Stimulated activated CD8-positive, alpha-beta memory T cell treated with anti-CD3 and anti-CD28 coated beads, Interleukin-15, amount 100 ng/mL, for 4 hours (primary cell): Measurements from ENCODE around the gene WNT5A.

Experiments used
- DNase-seq, 2 donors: peaks; one replicate each; pipeline ENCODE4 v3.0.0-alpha.2; 2020; ENCODE audit warnings: low read depth in 2 of 2

WNT5A gene

DNA sequence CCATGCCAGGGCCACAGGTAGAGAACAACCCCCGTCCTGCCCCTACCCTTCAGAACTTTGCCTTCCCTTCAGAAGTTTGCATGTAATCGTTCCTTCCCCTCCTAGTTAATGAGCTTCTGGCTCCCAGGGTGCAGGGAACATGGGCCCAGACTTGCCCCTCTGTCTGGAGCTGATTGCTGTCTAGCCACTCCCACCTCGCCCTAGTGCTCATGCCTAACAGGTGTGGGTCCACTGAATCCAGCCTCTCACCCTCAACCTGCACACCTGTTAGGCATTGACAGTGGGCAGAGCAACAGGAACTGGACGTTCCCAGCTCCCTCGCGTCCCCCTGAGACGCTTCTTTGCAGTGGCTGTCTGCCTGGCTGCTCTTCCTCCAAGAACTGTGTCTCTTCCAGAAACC lies 40.3 kb downstream of the WNT5A start:
- DNase-seq: no peak

DNA sequence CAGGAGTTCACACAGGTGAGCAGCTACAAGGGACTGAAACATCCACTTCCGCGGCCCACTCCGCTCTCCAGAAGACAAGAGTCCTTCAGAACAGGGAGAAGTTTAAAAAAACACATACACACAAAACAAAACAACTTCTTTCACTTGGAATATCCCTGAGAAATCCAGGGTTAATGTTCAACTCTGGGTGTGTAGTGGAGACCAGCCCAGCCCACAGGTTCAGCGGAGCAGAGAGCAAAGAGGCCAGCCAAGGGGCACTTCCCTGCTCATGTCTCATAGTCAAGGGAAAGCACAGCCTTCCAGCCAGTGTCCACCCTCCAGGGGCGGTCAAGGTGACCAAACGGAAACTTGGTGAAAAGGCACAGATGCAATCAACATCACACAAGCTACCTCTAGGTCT lies 41.6 kb downstream of the WNT5A start:
- DNase-seq: no peak

DNA sequence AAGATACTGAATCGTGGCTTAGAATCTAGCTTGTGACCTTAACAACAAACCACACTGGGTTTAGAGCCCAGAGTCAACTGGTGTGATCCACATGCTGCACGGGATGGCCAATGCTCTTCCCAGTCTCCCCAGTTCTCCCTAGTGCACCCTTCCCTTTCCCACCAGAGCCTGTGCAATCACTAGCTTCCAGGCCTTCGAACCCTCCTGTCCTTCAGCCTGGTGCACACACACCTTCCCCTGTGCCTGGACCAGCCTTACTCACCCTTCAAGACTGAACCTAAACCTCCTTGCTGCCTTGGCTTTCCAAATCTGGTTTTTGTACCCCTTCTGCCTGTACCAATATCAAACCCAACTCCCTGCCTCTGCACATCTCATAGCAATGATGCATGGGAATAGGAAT lies 43.8 kb downstream of the WNT5A start:
- DNase-seq: no peak

DNA sequence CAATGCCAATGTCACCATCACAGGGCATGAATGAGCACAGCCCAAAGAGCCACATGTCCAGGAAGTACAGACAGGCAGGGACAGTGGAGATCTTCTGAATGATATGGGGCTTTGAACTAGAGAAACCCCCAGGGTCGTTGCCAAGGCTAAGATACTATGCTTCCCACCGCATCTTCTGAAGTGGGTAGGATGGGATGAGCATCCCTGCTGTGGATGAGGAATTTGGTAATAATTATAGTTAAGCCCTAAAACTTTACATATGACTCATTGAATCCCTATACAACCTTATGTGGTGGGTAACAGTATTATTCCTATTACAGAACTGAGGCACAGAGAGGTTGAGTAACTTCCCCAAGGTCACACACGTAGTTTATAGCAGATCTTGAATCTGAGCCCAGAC lies 44.2 kb downstream of the WNT5A start:
- no peak for DNase-seq

DNA sequence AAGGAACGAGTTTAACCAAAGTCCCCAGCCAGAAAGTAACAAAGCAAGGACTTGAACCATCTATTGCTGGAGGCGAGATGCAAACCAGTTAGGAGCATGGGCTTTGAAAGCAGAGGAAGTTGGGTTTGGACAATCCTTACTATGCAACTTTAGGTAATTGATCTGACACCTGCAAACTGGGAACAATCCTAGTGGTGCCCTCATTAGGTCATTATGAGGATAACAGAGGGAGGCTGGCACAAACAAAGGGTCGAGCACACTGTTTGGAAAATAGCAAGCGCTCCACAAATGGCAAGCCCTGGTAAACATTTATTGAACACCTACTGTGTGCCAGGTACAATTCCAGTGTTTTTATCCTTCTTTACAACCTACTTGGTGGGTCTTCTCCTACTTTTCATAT lies 45.6 kb downstream of the WNT5A start:
- DNase-seq: no peak

DNA sequence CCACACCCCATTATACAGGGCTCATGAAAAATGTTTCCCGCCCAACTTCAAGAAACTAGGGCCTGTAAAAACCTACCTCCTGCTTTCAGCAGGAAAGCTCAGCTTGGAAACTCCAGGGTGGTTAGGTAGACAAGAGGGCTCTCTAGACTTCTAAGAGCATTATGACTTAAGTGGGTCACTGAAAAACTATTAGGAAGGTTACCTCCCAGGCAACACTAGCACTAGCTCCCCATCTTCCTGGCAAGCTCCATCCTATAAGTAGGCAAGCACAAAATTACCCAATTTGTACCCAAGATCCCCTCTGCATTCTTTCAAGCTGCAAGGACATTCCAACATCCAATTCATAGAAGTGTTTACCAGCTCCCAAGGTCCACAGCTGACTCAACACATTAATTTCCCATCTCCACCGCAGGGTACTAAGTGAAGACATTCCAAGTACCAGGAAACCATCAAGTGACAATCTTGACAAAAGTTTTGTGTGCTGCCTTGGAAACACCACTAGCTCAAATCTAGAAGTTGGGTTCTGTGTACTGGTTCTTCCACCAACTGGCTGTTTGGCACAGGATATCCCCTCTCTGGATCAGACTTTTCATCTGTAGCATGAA lies 46.9 kb downstream of the WNT5A start:
- no peak for DNase-seq

DNA sequence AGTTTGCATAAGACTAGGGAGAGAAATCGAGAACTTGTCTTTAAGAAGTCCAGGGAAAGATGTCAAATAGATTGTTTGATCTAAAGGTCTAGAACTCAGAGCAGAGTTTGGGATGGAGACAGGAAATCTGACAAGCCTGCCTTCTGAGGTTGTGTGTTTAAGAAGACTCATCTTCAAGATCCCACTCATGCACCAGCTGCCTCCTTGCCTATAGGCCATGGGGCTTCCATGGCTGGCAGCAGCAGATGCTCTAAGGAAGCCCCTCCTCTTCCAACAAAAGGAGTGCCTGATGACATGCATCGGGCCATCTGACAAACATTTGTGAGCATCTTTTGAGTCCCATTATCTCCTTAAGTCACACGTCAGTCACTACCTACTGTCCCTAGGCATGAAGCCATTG lies 47.4 kb downstream of the WNT5A start:
- DNase-seq: no peak

DNA sequence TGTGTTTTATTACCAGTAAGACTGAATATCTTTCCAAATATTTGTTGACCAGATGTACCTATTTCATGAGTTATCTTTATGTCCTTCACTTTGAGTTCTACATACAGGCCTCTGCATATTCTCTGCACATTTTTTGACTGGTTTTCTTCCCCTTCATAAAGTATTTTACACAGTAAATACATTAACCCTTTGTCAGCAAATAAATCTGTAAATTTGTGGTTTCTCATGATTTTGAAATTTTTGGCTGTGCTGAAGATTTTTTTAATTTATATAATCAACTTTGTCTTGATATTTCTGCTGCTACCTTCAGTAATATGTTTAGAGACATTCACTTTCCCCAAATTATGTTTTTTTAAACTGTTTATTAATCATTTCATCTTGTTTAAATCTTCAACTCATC lies 50.5 kb downstream of the WNT5A start:
- DNase-seq: no peak

DNA sequence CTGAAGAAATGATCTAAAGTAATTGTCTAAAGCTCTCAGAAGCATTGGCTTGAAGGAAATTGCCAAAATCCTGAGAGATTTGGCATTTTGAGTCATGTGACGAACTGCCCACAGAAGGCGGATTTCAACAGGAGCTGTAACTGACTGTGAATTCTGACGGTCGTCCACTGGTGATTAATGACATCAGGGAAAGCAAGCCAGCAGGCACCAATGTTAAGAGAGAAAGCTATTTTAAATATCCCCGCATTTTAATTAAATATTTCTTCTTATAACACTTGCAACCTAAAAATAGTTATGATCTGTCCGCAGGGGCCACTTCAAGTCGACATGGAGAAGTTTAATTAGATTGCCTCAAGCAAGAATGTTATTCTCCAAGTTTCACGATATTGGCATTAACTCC lies 51.6 kb downstream of the WNT5A start:
- no peak for DNase-seq

DNA sequence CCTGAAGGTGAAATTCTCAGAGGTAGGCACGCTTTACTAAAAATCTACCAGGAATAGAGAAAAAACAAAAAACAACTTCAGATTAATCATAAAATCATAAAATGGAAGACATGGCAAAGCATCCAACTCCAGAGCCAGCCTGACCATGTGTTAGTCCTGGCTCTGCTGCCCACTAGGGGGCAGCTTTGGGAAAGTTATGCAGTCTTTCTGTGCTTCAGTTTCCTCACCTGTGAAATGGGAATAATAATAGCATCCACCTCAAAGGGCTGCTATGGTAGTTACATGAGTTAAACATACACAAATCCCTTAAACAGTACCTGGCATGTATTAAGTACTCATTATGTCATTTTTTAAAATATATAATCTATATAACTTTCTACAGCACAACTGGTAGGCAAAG lies 52.3 kb downstream of the WNT5A start:
- DNase-seq: no peak

DNA sequence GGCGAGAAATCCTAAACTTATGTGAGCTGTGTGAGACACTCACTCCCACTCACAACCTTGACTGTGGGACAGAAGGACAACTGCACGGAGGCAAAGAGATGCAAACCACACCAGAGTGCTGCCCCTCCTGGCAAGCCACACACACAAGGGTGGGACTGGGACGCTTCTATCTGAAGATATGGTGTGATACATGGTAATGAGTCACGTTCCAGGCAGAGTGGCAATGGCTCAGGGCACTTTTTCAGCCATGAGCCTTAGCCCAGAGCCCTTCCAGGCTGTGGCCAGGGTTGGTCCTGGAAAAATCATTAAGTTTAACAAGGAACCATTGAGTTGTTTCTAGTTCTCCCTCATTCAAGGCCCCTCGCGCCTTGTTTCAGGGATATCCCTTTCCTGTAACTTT lies 56.1 kb downstream of the WNT5A start:
- DNase-seq: no peak

DNA sequence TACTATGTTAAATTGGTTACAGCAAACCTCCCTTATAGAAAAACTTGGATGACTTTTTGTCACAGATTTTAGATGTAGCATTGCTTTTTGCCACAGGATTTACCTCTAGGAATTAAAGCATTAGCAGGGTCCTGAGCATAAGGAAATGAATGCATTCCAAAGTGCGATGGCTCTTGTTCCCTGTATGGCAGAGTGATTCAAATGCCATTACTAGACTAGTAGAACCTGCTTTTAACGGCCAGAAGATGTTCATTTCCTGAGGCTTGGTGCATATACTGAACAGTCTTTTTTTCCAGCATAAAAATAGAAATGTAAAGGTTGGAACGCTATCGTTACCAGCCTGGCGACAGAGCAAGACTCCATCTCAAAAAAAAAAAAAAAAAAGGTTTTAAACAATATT lies 59.4 kb downstream of the WNT5A start:
- DNase-seq: no peak

DNA sequence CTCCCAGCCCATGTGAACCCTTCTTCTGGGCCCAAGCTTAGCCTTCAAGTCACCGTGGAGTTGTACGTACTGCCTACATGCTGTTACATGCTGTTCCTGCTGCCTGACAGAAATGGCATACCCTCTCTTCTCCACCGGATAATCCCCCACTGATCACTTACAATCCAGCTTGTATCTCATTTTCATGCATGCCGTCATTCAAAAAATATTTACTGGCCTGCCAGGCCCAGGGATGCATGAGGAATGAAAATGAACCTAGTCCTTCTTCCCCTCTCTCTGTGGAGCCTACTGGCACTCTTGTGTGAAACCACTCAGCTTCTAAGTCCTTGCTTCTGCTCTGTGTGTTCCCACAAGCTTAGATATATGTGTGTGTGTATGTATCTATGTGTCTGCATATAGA lies 60.6 kb downstream of the WNT5A start:
- DNase-seq: no peak

DNA sequence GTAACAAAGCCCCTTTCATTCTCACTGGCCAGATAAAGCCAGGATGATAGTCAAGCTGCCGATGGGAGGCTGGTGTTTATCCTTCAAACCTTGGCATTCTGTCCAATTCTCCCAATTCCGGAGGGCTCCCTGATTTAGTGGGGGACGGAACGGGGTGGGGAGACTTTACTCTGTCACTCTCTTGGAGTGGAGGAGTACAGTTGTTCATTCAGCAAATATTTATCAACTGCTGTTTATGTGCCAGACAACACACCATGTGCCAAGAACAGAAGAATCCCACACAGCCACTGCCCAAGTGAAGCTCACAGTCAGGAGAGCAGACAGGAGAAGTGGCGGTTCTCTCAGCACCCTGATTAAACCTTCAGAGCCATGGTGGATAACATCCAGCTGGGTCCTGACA lies 63.3 kb downstream of the WNT5A start:
- DNase-seq: no peak

DNA sequence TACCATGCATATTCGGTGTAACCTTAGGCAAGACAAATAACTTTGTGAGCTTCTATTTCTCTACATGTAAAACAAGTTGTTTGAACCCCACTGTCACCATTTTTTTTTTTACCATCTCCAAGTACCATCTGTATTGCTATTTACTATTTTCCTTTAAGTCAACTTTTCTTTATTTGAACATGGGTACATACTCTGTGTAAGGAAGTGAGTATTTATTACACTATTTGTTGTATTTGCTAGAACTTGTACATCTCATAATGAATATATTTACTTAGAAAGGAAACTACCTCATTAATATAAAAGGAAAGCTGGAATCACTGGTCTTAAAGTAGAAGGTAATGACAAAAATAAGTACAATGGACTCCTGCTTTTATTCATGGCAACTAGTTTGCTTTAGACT lies 69.9 kb downstream of the WNT5A start:
- DNase-seq: no peak

DNA sequence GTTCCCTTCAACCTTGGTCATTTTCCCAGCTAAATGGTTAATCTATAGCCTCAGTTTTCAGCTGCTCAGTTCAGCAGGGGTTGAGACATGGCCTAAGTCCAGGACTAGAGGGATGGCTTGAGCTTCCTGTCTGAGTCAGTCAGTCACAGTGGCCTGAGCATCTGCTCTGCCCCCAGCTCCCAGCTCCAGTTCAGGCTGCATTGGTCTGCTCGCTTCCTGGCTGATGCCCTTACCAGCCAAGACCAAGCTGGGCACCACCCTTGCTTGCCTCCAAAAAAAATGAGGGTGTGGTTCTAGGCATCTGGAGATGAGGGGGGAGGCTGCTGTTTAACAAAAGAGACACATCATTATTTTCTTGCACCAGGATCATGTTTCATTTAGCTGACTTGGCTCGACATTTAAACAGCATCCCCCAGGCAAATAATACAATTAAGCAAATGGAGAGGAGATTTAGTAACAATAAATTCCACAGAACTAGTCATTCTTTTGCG lies 70.7 kb downstream of the WNT5A start:
- DNase-seq: no peak
